GM21723 (cell line): Measurements from ENCODE around the gene PIGU.
"Not testable (repeated sequence)": the region's sequence is repeated elsewhere in the genome, so short reads cannot be mapped to it uniquely, and the experiment has no call there.

Source experiments
- ATAC-seq: cut with Tn5 transposase; IDR thresholded peaks from one replicate; pipeline ENCODE4 v1.9.1; 2021; ENCODE audit warnings: mild to moderate bottlenecking, moderate library complexity; ENCODE audit not compliant: unreplicated experiment

PIGU gene

GRCh38 chr20:34676642-34677373, at the start of gene PIGU:
TSS of gene PIGU (minus strand) at chr20:34677092. CDS start at chr20:34677085, 7 bp downstream.
- peak; percentile 92 for ATAC-seq

GRCh38 chr20:34724172-34724571, 47.3 kb upstream of the PIGU start:
- ATAC-seq: no peak

- ATAC-seq: not testable (repeated sequence)
These were observed 45.7 kb upstream of the PIGU start for GRCh38 chr20:34722560-34722959.

- ATAC-seq: no peak
These were observed 43.4 kb upstream of the PIGU start for GRCh38 chr20:34720266-34720665.

- peak; percentile 85 for ATAC-seq
These were observed 42.5 kb upstream of the PIGU start for GRCh38 chr20:34719242-34720017.

GRCh38 chr20:34717230-34718095, 40.6 kb upstream of the PIGU start:
- ATAC-seq: no peak

- no peak for ATAC-seq
These were observed 40.0 kb upstream of the PIGU start for GRCh38 chr20:34716921-34717229.

GRCh38 chr20:34715384-34715783, 38.5 kb upstream of the PIGU start:
- no peak for ATAC-seq

GRCh38 chr20:34713944-34714515, 37.1 kb upstream of the PIGU start:
- not testable (repeated sequence) for ATAC-seq

GRCh38 chr20:34713194-34713943, 36.5 kb upstream of the PIGU start:
- no peak for ATAC-seq

GRCh38 chr20:34712525-34713192, 35.8 kb upstream of the PIGU start:
- no peak for ATAC-seq

- ATAC-seq: no peak
These were observed 35.0 kb upstream of the PIGU start for GRCh38 chr20:34711813-34712430.

- ATAC-seq: no peak
These were observed 34.1 kb upstream of the PIGU start for GRCh38 chr20:34710861-34711574.

- ATAC-seq: no peak
These were observed 33.6 kb upstream of the PIGU start for GRCh38 chr20:34710568-34710839.

- ATAC-seq: peak; percentile 34
These were observed 33.1 kb upstream of the PIGU start for GRCh38 chr20:34709831-34710567.

- peak; percentile 52 for ATAC-seq
These were observed 32.3 kb upstream of the PIGU start for GRCh38 chr20:34709044-34709830.

- peak; percentile 29 for ATAC-seq
These were observed 31.7 kb upstream of the PIGU start for GRCh38 chr20:34708621-34709043.
